GM12875 (cell line): ENCODE results near the gene ABHD1.
"Not testable (repeated sequence)": the region's sequence is repeated elsewhere in the genome, so short reads cannot be mapped to it uniquely, and the experiment has no call there.

ENCODE experiments used
- H3K4me3 ChIP-seq: one replicate; pipeline ENCODE4 v1.5.1; 2011; ENCODE audit warnings: low read depth, low read length, control low read depth
- CTCF ChIP-seq: IDR thresholded peaks from 2 replicates; pipeline ENCODE4 v1.5.1; 2011; ENCODE audit warnings: low read depth, mild to moderate bottlenecking, control low read depth, inconsistent platforms, low read length, moderate library complexity, borderline replicate concordance; ENCODE audit not compliant: insufficient read depth

The ABHD1 gene

GRCh38 chr2:27164960-27165763 is 41.5 kb downstream of the ABHD1 start:
- H3K4me3 ChIP-seq: no peak overlapping the region
- no peak for TF ChIP-seq CTCF

- no peak overlapping the region for H3K4me3 ChIP-seq
- TF ChIP-seq CTCF: no peak
Observed at GRCh38 chr2:27170581-27171337, 47.1 kb downstream of the ABHD1 start.

GRCh38 chr2:27171351-27171848 is 47.8 kb downstream of the ABHD1 start:
- no peak overlapping the region for H3K4me3 ChIP-seq
- no peak for TF ChIP-seq CTCF

GRCh38 chr2:27174638-27175037 is 51.0 kb downstream of the ABHD1 start:
- no peak for TF ChIP-seq CTCF
- H3K4me3 ChIP-seq: no peak overlapping the region

GRCh38 chr2:27175330-27175729 is 51.7 kb downstream of the ABHD1 start:
- TF ChIP-seq CTCF: no peak
- no peak overlapping the region for H3K4me3 ChIP-seq

- H3K4me3 ChIP-seq: not testable (repeated sequence)
Observed at GRCh38 chr2:27175781-27176180, 52.2 kb downstream of the ABHD1 start.

GRCh38 chr2:27177441-27178351 is 54.1 kb downstream of the ABHD1 start:
- TF ChIP-seq CTCF: no peak
- no peak overlapping the region for H3K4me3 ChIP-seq
